A549 (cell line): ENCODE measurements around the gene GSG1L. TPM values are rescaled to one million over a fixed set of nuclear protein-coding genes. Genes with fewer than 3 reads are reported as not detected.
A peak's percentile ranks its signal among the peaks of the same experiment; 100 is the strongest.

ENCODE experiments used
- ATAC-seq, 2 experiments: fragments of 200-7000 bp in 1 of 2; fragments of >200 bp in 1 of 2; cut with Nextera tagmentation in 1 of 2; cut with Tn5 transposase in 1 of 2; 3 replicates each; pipeline versions ENCODE4 v1.8.0 to v1.9.1; 2018 to 2020; ENCODE audit warnings: mild to moderate bottlenecking in 1 of 2, moderate library complexity in 1 of 2
- CTCF ChIA-PET: fragments of 300-600 bp; sonication (Branson Sonifier 250); formaldehyde crosslinking; extraction: SDS; loops from one replicate; lab custom pipeline; 2021; ENCODE audit warnings: antibody characterized with exemption, inconsistent platforms; lab: Yijun Ruan, JAX
- POLR2A ChIA-PET: fragments of 350-600 bp; formaldehyde crosslinking; extraction: SDS; loops from one replicate; lab custom pipeline; 2021; ENCODE audit warnings: antibody characterized with exemption, inconsistent platforms; lab: Yijun Ruan, JAX
- DNase-seq, 2 experiments: peaks; one replicate each; pipeline versions ENCODE4 v3.0.0 to v3.0.0-alpha.2; 2011 to 2016; ENCODE audit warnings: low read depth in 1 of 2, low spot score in 1 of 2
- FAIRE-seq: peaks from 2 replicates; lab custom pipeline; 2011; peaks lifted over from hg19 to GRCh38; lab: Jason Lieb, UNC
- H3K27ac ChIP-seq, 2 experiments: fragments of >200 bp; sonication (Bioruptor Twin); formaldehyde crosslinking; 3 replicates each; pipeline ENCODE4 v1.5.1; 2016 to 2017
- H3K4me1 ChIP-seq: fragments of >200 bp; sonication (Bioruptor Twin); formaldehyde crosslinking; 3 replicates; pipeline ENCODE4 v1.6.1; 2016
- H3K4me2 ChIP-seq: fragments of >200 bp; sonication (Bioruptor Twin); formaldehyde crosslinking; 3 replicates; pipeline ENCODE4 v1.6.1; 2016
- H3K4me3 ChIP-seq: fragments of >200 bp; sonication (Bioruptor Twin); formaldehyde crosslinking; 3 replicates; pipeline ENCODE4 v1.5.1; 2016
- H3K9me3 ChIP-seq: fragments of >200 bp; sonication (Bioruptor Twin); formaldehyde crosslinking; 3 replicates; pipeline ENCODE4 v1.6.1; 2016
- CEBPB ChIP-seq, 2 experiments: fragments of >200 bp in 1 of 2; sonication (Bioruptor Twin) in 1 of 2; formaldehyde crosslinking in 1 of 2; IDR thresholded peaks; 2 replicates each; pipeline ENCODE4 v1.6.1; 2012 to 2016
- CHD2 ChIP-seq: fragments of 150-350 bp; IDR thresholded peaks from 2 replicates; pipeline ENCODE4 v1.6.1; 2014; ENCODE audit warnings: low read length; ENCODE audit not compliant: partially characterized antibody
- EHMT2 ChIP-seq: fragments of 200-600 bp; sonication (generic); IDR thresholded peaks from 2 replicates; pipeline ENCODE4 v1.6.1; 2016; ENCODE audit warnings: antibody characterized with exemption, low read depth, mild to moderate bottlenecking, moderate library complexity
- FOSL2 ChIP-seq, 2 experiments: fragments of 450-650 bp in 1 of 2; fragments of >200 bp in 1 of 2; sonication (Bioruptor Twin) in 1 of 2; formaldehyde crosslinking; IDR thresholded peaks; 2 replicates each; pipeline versions ENCODE4 v1.5.0 to v1.6.1; 2016 to 2020; ENCODE audit warnings: mild to moderate bottlenecking in 1 of 2, moderate library complexity in 1 of 2
- FOXS1 ChIP-seq: fragments of 250-450 bp; sonication (Bioruptor Pico); IDR thresholded peaks from 2 replicates; pipeline ENCODE4 v1.5.0; 2020; ENCODE audit warnings: mild to moderate bottlenecking, moderate library complexity
- HEYL ChIP-seq: fragments of 250-450 bp; sonication (Bioruptor Pico); IDR thresholded peaks from 2 replicates; pipeline ENCODE4 v1.8.0; 2021; ENCODE audit warnings: mild to moderate bottlenecking, moderate library complexity
- HOXB13 ChIP-seq: fragments of 250-450 bp; sonication (Bioruptor Pico); IDR thresholded peaks from 2 replicates; pipeline ENCODE4 v1.5.0; 2020; ENCODE audit warnings: low read depth, mild to moderate bottlenecking, moderate library complexity
- JUNB ChIP-seq: fragments of >200 bp; sonication (Bioruptor Twin); formaldehyde crosslinking; IDR thresholded peaks from 2 replicates; pipeline ENCODE4 v1.6.1; 2016
- NPAS2 ChIP-seq: fragments of 250-450 bp; sonication (Bioruptor Pico); IDR thresholded peaks from 2 replicates; pipeline ENCODE4 v1.8.0; 2022; ENCODE audit warnings: mild to moderate bottlenecking, moderate library complexity, borderline replicate concordance
- POLR2A ChIP-seq: IDR thresholded peaks from 2 replicates; pipeline ENCODE4 v1.6.1; 2012; ENCODE audit warnings: mild to moderate bottlenecking, low read length
- RAD21 ChIP-seq, 2 experiments: fragments of >200 bp in 1 of 2; sonication (Bioruptor Twin) in 1 of 2; formaldehyde crosslinking in 1 of 2; IDR thresholded peaks in 1 of 2; conservative IDR thresholded peaks in 1 of 2; 2 replicates in 1 of 2; 3 replicates in 1 of 2; pipeline ENCODE4 v1.6.1; 2012 to 2018; ENCODE audit warnings: inconsistent platforms in 1 of 2
- SMC3 ChIP-seq: fragments of >200 bp; sonication (Bioruptor Twin); formaldehyde crosslinking; IDR thresholded peaks from 3 replicates; pipeline ENCODE4 v1.6.1; 2018; ENCODE audit warnings: inconsistent platforms
- SREBF2 ChIP-seq: fragments of 450-650 bp; IDR thresholded peaks from 2 replicates; pipeline ENCODE4 v1.6.1; 2014; ENCODE audit warnings: mild to moderate bottlenecking, moderate library complexity
- TP53 ChIP-seq: fragments of 250-450 bp; sonication (Bioruptor Pico); IDR thresholded peaks from 2 replicates; pipeline ENCODE4 v1.5.0; 2021; ENCODE audit warnings: mild to moderate bottlenecking, moderate library complexity
- ZFP36 ChIP-seq: fragments of 450-650 bp; IDR thresholded peaks from 2 replicates; pipeline ENCODE4 v1.6.1; 2014; ENCODE audit warnings: borderline replicate concordance; ENCODE audit not compliant: partially characterized antibody
- WGBS: methylation state at CpG from one replicate; pipeline ENCODE4 v1.1.6; 2017; ENCODE audit errors: missing lambda C conversion rate; 5-methylcytosine and 5-hydroxymethylcytosine counted together
- polyA plus RNA-seq, 4 experiments: library from polyadenylated mRNA; depleted of rRNA in 3 of 4; stranded (reverse); fragments of >200 nt; fragmentation: RNase III in 1 of 4; extraction: RNeasy Plus Mini Kit Qiagen cat#74134 plus additional on column Dnase treatment in 1 of 4; gene quantifications; 2 replicates in 3 of 4; 3 replicates in 1 of 4; pipeline ENCODE4 v1.2.3, GENCODE V29; 2011 to 2017
- TF ChIP-seq, protein P1 (sequence below): fragments of 250-450 bp; sonication (Bioruptor Pico); IDR thresholded peaks from 2 replicates; pipeline ENCODE4 v1.5.0; 2020; ENCODE audit warnings: low read depth, mild to moderate bottlenecking, moderate library complexity
- TF ChIP-seq, protein P2 (sequence below): fragments of >200 bp; sonication (Bioruptor Twin); formaldehyde crosslinking; IDR thresholded peaks from 3 replicates; pipeline ENCODE4 v1.6.1; 2016
- TF ChIP-seq, protein P3 (sequence below): IDR thresholded peaks from 2 replicates; pipeline ENCODE4 v1.6.1; 2012

Gene GSG1L
- polyA plus RNA-seq, 2 of the 4 experiments (the other 2 are of a cell fraction) = not detected

DNA sequence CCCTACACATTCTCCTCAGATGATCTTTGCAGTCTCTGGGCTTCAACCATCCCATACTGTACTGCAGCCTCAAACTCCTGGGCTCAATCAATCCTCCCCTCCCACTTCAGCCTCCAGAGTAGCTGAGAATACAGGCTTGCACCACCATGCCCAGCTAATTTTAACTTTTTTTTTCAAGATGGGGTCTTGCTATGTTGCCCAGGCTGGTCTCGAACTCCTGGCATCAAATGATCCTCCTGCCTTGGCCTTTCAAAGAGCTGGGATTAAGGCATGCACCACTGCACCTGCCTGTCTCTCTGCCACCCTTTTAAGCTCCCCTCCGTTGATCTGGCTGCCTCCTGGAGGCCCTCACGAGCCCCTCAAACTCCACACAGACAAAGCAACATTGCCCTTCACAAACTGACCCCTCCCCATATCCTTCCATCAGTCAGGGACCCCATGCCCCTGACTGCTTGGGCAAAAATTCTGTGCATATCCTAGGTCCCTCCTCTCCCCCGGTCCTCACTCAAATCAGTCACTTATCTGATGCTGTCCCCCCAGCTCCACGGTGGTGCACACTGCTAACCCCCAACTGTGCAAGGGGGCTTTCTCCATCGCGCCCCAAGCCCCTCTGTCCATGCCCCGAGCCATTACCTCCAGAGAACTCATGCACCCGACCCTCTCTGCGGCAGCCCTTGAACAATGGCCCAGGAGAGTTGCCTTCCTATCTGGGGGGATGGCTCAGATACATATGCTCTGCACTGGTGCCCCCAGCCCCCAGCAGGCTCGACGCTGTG, 260.7 kb downstream of the GSG1L start:
- CTCF ChIA-PET = no interaction called here
- FAIRE-seq = no peak

DNA sequence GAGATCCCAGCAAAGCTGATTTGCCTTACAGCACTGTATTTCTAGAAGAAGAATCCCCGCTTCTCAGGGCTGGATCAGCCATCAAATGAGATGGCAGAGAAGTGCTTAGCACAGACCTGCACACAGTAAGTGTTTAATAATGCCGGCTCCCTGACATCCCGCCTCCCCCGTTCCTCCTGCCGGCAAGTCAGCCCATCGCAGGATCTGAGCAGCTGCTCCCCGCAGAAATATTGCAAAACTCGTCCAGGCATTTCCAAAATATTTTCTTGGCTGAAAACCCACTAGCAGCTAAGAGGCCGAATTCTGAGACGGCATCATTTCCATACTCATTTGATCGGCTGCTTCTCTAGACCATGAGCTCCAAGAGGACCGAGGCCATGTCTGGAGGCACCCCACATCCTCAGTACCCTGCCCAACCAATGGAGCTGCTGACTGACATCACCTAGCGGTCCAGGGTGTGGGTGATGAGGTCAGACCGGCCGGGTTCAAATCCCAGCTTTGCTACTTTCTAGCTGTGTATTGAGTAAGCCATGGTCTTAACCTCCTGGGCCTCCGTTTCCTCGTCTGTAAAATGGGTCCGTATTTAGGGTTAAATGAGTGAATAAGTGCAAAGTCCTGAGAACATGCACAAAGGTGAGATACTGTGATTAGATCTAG, 262.1 kb downstream of the GSG1L start:
- DNase-seq (no peak), ATAC-seq (no peak), FAIRE-seq (no peak)
- ChIA-PET POLR2A (no interaction called here), CTCF (interaction anchor here (0.6 kb wide), 1 partner anchor 159 kb away, joined by 3 read pairs; no protein-coding TSS in a partner anchor)
- TF ChIP-seq RAD21 (conservative IDR thresholded peaks at IDR 0.05 in 1 of 2, IDR thresholded peaks at IDR 0.05 in 1 of 2) (no peak), EHMT2 (no peak), FOXS1 (CRISPR knock-in tag) (no peak), HEYL (CRISPR knock-in tag) (no peak), SREBF2 (no peak), TP53 (CRISPR knock-in tag) (no peak), CEBPB (IDR thresholded peaks at IDR 0.05) (no peak), FOSL2 (IDR thresholded peaks at IDR 0.05) (no peak), FOSL2 (CRISPR knock-in tag; IDR thresholded peaks at IDR 0.05) (no peak), JUNB (no peak), SMC3 (no peak)
- TF ChIP-seq, protein P1, sequence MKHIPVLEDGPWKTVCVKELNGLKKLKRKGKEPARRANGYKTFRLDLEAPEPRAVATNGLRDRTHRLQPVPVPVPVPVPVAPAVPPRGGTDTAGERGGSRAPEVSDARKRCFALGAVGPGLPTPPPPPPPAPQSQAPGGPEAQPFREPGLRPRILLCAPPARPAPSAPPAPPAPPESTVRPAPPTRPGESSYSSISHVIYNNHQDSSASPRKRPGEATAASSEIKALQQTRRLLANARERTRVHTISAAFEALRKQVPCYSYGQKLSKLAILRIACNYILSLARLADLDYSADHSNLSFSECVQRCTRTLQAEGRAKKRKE (CRISPR knock-in tag) = no peak
- TF ChIP-seq, protein P2, sequence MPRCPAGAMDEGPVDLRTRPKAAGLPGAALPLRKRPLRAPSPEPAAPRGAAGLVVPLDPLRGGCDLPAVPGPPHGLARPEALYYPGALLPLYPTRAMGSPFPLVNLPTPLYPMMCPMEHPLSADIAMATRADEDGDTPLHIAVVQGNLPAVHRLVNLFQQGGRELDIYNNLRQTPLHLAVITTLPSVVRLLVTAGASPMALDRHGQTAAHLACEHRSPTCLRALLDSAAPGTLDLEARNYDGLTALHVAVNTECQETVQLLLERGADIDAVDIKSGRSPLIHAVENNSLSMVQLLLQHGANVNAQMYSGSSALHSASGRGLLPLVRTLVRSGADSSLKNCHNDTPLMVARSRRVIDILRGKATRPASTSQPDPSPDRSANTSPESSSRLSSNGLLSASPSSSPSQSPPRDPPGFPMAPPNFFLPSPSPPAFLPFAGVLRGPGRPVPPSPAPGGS = no peak
- Histone ChIP-seq H3K4me1 (no peaks in the 10 kb centered on the region), H3K9me3 (no peaks in the 10 kb centered on the region), H3K27ac (no peak overlapping the region), H3K4me2 (no peak overlapping the region), H3K4me3 (no peak overlapping the region)
- WGBS = 27% methylated on average over 18 of the region's 18 CpGs

More for the DNA sequence above, 260.7 kb downstream of the GSG1L start:
- ATAC-seq = no peak
- no peaks in the 10 kb centered on the region for H3K9me3 ChIP-seq
- no peak overlapping the region for H3K4me3 ChIP-seq
- no peak overlapping the region for H3K27ac ChIP-seq
- no peak for DNase-seq
- H3K4me1 ChIP-seq = no peaks in the 10 kb centered on the region
- TF ChIP-seq CHD2 (no peak), POLR2A (no peak), NPAS2 (no peak)
- TF ChIP-seq, protein P3, sequence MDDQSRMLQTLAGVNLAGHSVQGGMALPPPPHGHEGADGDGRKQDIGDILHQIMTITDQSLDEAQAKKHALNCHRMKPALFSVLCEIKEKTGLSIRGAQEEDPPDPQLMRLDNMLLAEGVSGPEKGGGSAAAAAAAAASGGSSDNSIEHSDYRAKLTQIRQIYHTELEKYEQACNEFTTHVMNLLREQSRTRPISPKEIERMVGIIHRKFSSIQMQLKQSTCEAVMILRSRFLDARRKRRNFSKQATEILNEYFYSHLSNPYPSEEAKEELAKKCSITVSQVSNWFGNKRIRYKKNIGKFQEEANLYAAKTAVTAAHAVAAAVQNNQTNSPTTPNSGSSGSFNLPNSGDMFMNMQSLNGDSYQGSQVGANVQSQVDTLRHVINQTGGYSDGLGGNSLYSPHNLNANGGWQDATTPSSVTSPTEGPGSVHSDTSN = no peak
- WGBS = 5% methylated on average over 12 of the region's 12 CpGs
- no peak overlapping the region for H3K4me2 ChIP-seq
- POLR2A ChIA-PET = no interaction called here

DNA sequence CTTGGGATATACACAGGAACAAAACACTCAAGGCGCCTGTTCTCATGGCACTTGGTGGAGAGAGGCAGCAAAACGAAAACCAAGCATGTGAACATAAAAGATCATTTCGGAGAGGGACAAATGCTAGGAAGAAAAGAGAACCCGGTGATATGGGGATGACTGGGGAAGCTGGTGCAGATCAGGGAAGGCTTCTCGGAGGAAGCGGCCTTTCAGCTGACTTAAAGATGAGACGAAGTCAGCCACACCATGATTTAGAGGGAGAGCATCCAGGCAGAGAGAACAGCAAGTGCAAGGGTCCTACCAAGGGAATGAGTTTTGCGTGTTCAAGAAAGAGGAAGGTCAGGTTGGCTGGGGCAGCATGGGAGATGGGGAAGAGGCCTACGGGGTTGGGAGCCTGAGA, 262.7 kb downstream of the GSG1L start:
- ATAC-seq (no peak), FAIRE-seq (no peak), DNase-seq (no peak)
- Histone ChIP-seq H3K4me3 (no peak overlapping the region), H3K27ac (no peak overlapping the region), H3K9me3 (no peaks in the 10 kb centered on the region), H3K4me2 (no peak overlapping the region), H3K4me1 (no peaks in the 10 kb centered on the region)
- no peak for TF ChIP-seq HOXB13
- TF ChIP-seq ZFP36 = peak; percentile 73
- WGBS = 35% methylated on average over 9 of the region's 9 CpGs
- CTCF ChIA-PET = no interaction called here
- POLR2A ChIA-PET = no interaction called here
